ENCODE measurements around the gene ARHGAP27.

ARHGAP27 gene

DNA sequence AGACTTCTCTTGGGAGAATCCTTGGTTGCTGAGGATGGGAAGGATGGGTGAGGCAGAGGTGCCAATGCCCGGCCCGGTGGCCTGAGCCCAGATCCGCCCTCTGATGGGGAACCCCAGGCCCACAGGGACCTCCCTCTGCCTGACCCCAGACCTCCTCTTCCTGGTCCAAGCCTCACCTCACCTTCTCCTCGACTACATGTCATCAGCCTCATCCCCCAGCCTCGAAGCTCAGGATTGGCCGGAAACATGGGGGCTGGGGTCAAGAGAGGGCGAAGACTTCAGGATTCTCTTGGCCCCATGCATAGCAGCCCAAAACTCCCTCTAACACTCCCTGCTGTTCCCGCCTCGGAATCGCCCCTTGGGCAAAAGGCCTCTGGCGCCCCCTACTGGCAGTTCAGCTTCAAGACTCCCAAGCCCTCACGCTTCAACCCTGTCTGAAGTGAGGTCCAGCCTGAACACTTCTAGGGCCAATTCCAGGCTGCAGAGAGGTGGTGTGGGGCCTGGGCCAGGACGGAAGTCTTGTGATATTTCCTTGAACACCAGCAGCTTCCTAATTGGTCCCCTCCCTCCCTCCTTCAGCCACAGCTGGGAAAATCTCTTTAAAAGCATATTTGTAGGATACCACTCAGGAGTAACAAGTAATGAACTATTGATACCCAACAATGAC is 47.2 kb downstream of the ARHGAP27 start:
- TF ChIP-seq, protein P1, sequence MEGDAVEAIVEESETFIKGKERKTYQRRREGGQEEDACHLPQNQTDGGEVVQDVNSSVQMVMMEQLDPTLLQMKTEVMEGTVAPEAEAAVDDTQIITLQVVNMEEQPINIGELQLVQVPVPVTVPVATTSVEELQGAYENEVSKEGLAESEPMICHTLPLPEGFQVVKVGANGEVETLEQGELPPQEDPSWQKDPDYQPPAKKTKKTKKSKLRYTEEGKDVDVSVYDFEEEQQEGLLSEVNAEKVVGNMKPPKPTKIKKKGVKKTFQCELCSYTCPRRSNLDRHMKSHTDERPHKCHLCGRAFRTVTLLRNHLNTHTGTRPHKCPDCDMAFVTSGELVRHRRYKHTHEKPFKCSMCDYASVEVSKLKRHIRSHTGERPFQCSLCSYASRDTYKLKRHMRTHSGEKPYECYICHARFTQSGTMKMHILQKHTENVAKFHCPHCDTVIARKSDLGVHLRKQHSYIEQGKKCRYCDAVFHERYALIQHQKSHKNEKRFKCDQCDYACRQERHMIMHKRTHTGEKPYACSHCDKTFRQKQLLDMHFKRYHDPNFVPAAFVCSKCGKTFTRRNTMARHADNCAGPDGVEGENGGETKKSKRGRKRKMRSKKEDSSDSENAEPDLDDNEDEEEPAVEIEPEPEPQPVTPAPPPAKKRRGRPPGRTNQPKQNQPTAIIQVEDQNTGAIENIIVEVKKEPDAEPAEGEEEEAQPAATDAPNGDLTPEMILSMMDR (IDR thresholded peaks at IDR 0.05), result peak; percentile 93

GRCh38 chr17:45384789-45385262 is 47.8 kb downstream of the ARHGAP27 start:
- TF ChIP-seq, protein P1 (IDR thresholded peaks at IDR 0.05), result no peak

GRCh38 chr17:45384047-45384788 is 48.5 kb downstream of the ARHGAP27 start:
- TF ChIP-seq, protein P1 (IDR thresholded peaks at IDR 0.05), result no peak

GRCh38 chr17:45383003-45383402 is 49.7 kb downstream of the ARHGAP27 start:
- TF ChIP-seq, protein P1 (IDR thresholded peaks at IDR 0.05), result no peak

GRCh38 chr17:45382226-45382625 is 50.4 kb downstream of the ARHGAP27 start:
- TF ChIP-seq, protein P1 (IDR thresholded peaks at IDR 0.05), result no peak

- TF ChIP-seq, protein P1 (IDR thresholded peaks at IDR 0.05), result no peak
Observed at GRCh38 chr17:45380991-45381390, 51.7 kb downstream of the ARHGAP27 start.

DNA sequence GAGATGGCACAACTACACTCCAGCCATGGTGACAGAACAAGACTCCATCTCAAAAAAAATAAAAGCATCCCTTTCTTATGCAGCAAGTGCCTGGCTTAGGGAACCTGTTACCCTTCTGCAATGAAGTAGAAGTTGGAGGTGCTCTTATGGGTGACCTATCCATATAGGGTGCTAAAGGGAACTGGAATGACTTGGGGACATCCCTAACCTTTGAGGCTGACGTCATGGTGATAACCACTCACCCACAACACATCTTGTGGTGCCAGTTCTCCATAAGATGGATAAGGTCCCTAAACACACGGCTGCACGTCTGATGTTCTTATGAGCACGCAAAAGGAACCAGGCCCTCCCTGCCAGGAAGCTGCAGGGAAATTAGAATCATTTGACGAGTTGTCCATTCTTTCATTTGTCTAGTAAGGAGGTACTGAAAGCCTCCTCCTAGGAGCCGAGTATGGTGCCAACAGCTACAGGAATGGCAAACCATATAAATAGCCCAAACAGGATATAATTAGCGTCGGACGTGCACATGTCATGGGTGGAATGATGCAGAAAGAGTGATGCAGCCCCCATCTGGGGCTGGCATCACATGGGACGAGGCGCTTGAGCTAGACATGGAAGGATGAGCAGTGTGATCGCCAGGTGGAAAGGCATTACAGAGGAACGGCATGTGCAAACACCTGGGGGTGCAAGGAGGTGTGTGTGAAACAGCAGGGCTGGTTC is 52.5 kb downstream of the ARHGAP27 start:
- TF ChIP-seq, protein P1 (IDR thresholded peaks at IDR 0.05), result no peak

Measured in LNCAP (cell line).